Common myeloid progenitor, CD34-positive (primary cell): ENCODE data around the gene PLPP4.
A peak's percentile ranks its signal among the peaks of the same experiment; 100 is the strongest.

ENCODE experiments used
- CTCF ChIA-PET: fragments of 350-600 bp; sonication (Branson Sonifier 250); formaldehyde crosslinking; loops from one replicate; lab custom pipeline; 2021; ENCODE audit warnings: antibody characterized with exemption; lab: Charles Lee
- POLR2A ChIA-PET: fragments of 350-600 bp; sonication (Branson Sonifier 250); formaldehyde crosslinking; loops from one replicate; lab custom pipeline; 2021; ENCODE audit warnings: antibody characterized with exemption; lab: Charles Lee
- DNase-seq, 3 donors: peaks; one replicate each; pipeline versions ENCODE4 v3.0.0 to v3.0.0-alpha.2; 2013
- H3K27ac ChIP-seq, 2 experiments: 1 replicate in 1 of 2; 2 replicates in 1 of 2; pipeline ENCODE4 v1.7.0; 2013; ENCODE audit warnings: inconsistent platforms in 2 of 2, low read length in 2 of 2, mild to moderate bottlenecking in 2 of 2, low read depth in 1 of 2, moderate library complexity in 1 of 2; ENCODE audit not compliant: severe bottlenecking in 2 of 2, insufficient read depth in 1 of 2, poor library complexity in 1 of 2
- H3K27me3 ChIP-seq, 5 experiments: replicated peaks in 2 of 5; 1 replicate in 3 of 5; 2 replicates in 2 of 5; pipeline versions ENCODE4 v1.6.1 to v1.7.0; 2013; ENCODE audit warnings: low read length in 4 of 5, mild to moderate bottlenecking in 2 of 5, moderate library complexity in 2 of 5, inconsistent platforms in 1 of 5; ENCODE audit not compliant: insufficient read depth in 5 of 5, control insufficient read depth in 4 of 5
- H3K36me3 ChIP-seq, 4 experiments: 1 replicate in 2 of 4; 2 replicates in 2 of 4; pipeline versions ENCODE4 v1.6.1 to v1.7.0; 2013; ENCODE audit warnings: low read length in 3 of 4, control low read depth in 1 of 4, mild to moderate bottlenecking in 1 of 4; ENCODE audit not compliant: control insufficient read depth in 4 of 4, insufficient read depth in 4 of 4
- H3K4me1 ChIP-seq, 4 experiments: 1 replicate in 3 of 4; 2 replicates in 1 of 4; pipeline versions ENCODE4 v1.6.1 to v1.7.1; 2013; ENCODE audit warnings: low read length in 3 of 4, mild to moderate bottlenecking in 3 of 4, control low read depth in 1 of 4, inconsistent platforms in 1 of 4, moderate library complexity in 1 of 4; ENCODE audit not compliant: control insufficient read depth in 4 of 4, insufficient read depth in 4 of 4; ENCODE audit errors: control extremely low read depth in 1 of 4
- H3K4me3 ChIP-seq, 7 experiments: 1 replicate in 4 of 7; 2 replicates in 3 of 7; pipeline versions ENCODE4 v1.5.1 to v1.7.0; 2013; ENCODE audit warnings: mild to moderate bottlenecking in 7 of 7, low read length in 6 of 7, moderate library complexity in 6 of 7, inconsistent platforms in 2 of 7, low read depth in 2 of 7, control low read depth in 1 of 7; ENCODE audit not compliant: insufficient read depth in 4 of 7, control insufficient read depth in 1 of 7; ENCODE audit errors: extremely low read depth in 1 of 7
- H3K9me3 ChIP-seq, 5 experiments: 1 replicate in 4 of 5; 2 replicates in 1 of 5; pipeline versions ENCODE4 v1.6.1 to v1.7.1; 2013; ENCODE audit warnings: low read length in 4 of 5, mild to moderate bottlenecking in 2 of 5, inconsistent platforms in 1 of 5, low read depth in 1 of 5, moderate library complexity in 1 of 5; ENCODE audit not compliant: control insufficient read depth in 4 of 5, insufficient read depth in 2 of 5; ENCODE audit errors: control extremely low read depth in 1 of 5
- WGBS: methylation state at CpG from one replicate; pipeline ENCODE4 v1.1.5; 2013; ENCODE audit not compliant: insufficient coverage; 5-methylcytosine and 5-hydroxymethylcytosine counted together

PLPP4 gene

GRCh38 chr10:120422457-120422856 is 34.6 kb upstream of the PLPP4 start:
- Histone ChIP-seq H3K27ac (no peak overlapping the region), H3K9me3 (peaks cover 0 to 2% (median 0%) of the 10 kb centered on the region in 5 experiments), H3K4me3 (no peak overlapping the region), H3K36me3 (no peaks in the 10 kb centered on the region), H3K4me1 (no peaks in the 10 kb centered on the region), H3K27me3 (no peaks in the 10 kb centered on the region)
- ChIA-PET POLR2A (no interaction called here), CTCF (interaction anchor here (1.0 to 3.1 kb wide), 11 partner anchors 9 to 318 kb away, joined by 3 to 11 read pairs (median 5); no protein-coding TSS in a partner anchor)
- no peak for DNase-seq
- 97% methylated on average over 7 of the region's 7 CpGs for WGBS

- H3K4me3 ChIP-seq, result no peak overlapping the region
- ChIA-PET POLR2A (no interaction called here), CTCF (interaction anchor here (0.9 to 4.3 kb wide), 16 partner anchors 8 to 429 kb away, joined by 3 to 37 read pairs (median 5); no protein-coding TSS in a partner anchor)
- H3K9me3 ChIP-seq, result peaks cover 0 to 2% (median 0%) of the 10 kb centered on the region in 5 experiments
- H3K27ac ChIP-seq, result no peak overlapping the region
- H3K36me3 ChIP-seq, result no peaks in the 10 kb centered on the region
- no peaks in the 10 kb centered on the region for H3K4me1 ChIP-seq
- H3K27me3 ChIP-seq, result no peaks in the 10 kb centered on the region
- DNase-seq, result peak; percentile 58 to 71 (median 68)
- WGBS, result 61% methylated on average over 7 of the region's 8 CpGs
Observed at GRCh38 chr10:120423431-120424197, 33.4 kb upstream of the PLPP4 start.

GRCh38 chr10:120424198-120424464 is 32.9 kb upstream of the PLPP4 start:
- CTCF ChIA-PET, result interaction anchor here (0.8 to 4.3 kb wide), 14 partner anchors 9 to 429 kb away, joined by 3 to 37 read pairs (median 4); no protein-coding TSS in a partner anchor
- Histone ChIP-seq H3K4me3 (no peak overlapping the region), H3K9me3 (peaks cover 0 to 2% (median 0%) of the 10 kb centered on the region in 5 experiments), H3K27ac (no peak overlapping the region), H3K27me3 (no peaks in the 10 kb centered on the region), H3K36me3 (no peaks in the 10 kb centered on the region), H3K4me1 (no peaks in the 10 kb centered on the region)
- POLR2A ChIA-PET, result no interaction called here
- no peak for DNase-seq
- WGBS, result 80% methylated on average over 2 of the region's 4 CpGs

- DNase-seq, result no peak
Observed at GRCh38 chr10:120426306-120426705, 30.7 kb upstream of the PLPP4 start.

GRCh38 chr10:120428754-120429153 is 28.3 kb upstream of the PLPP4 start:
- Histone ChIP-seq H3K27me3 (no peaks in the 10 kb centered on the region), H3K4me3 (no peak overlapping the region), H3K9me3 (peaks cover 0 to 2% (median 0%) of the 10 kb centered on the region in 5 experiments), H3K27ac (no peak overlapping the region), H3K36me3 (no peaks in the 10 kb centered on the region), H3K4me1 (peaks cover 7 to 35% (median 32%) of the 10 kb centered on the region in 4 experiments)
- no peak for DNase-seq
- 96% methylated on average over 4 of the region's 5 CpGs for WGBS
- POLR2A ChIA-PET, result no interaction called here
- CTCF ChIA-PET, result no interaction called here

More at GRCh38 chr10:120426306-120426705, 30.7 kb upstream of the PLPP4 start:
- Histone ChIP-seq H3K4me1 (peaks cover 4 to 11% (median 10%) of the 10 kb centered on the region in 4 experiments), H3K27me3 (no peaks in the 10 kb centered on the region), H3K27ac (no peak overlapping the region), H3K36me3 (no peaks in the 10 kb centered on the region), H3K4me3 (no peak overlapping the region), H3K9me3 (peaks cover 0 to 2% (median 0%) of the 10 kb centered on the region in 5 experiments)
- 91% methylated on average over 3 of the region's 3 CpGs for WGBS
- CTCF ChIA-PET, result interaction anchor here (1.2 to 4.3 kb wide), 3 partner anchors 10 to 309 kb away, joined by 4 to 37 read pairs (median 5); no protein-coding TSS in a partner anchor
- POLR2A ChIA-PET, result no interaction called here

GRCh38 chr10:120429395-120429794 is 27.6 kb upstream of the PLPP4 start:
- no peaks in the 10 kb centered on the region for H3K36me3 ChIP-seq
- no peak overlapping the region for H3K4me3 ChIP-seq
- POLR2A ChIA-PET, result no interaction called here
- peaks cover 7 to 35% (median 32%) of the 10 kb centered on the region in 4 experiments for H3K4me1 ChIP-seq
- DNase-seq, result no peak
- H3K27ac ChIP-seq, result no peak overlapping the region
- no peaks in the 10 kb centered on the region for H3K27me3 ChIP-seq
- CTCF ChIA-PET, result interaction anchor here (1.0 kb wide), 1 partner anchor 306 kb away, joined by 3 read pairs; no protein-coding TSS in a partner anchor
- WGBS, result 97% methylated on average over 5 of the region's 5 CpGs
- H3K9me3 ChIP-seq, result peaks cover 0 to 2% (median 0%) of the 10 kb centered on the region in 5 experiments

GRCh38 chr10:120431251-120431651 is 25.8 kb upstream of the PLPP4 start:
- Histone ChIP-seq H3K27me3 (no peaks in the 10 kb centered on the region), H3K9me3 (no peaks in the 10 kb centered on the region), H3K36me3 (no peaks in the 10 kb centered on the region), H3K4me3 (peak overlapping the region in 1 of 7 experiments; percentile 10), H3K4me1 (peaks cover 7 to 35% (median 32%) of the 10 kb centered on the region in 4 experiments), H3K27ac (no peak overlapping the region)
- DNase-seq, result peak in 2 of 3 donors; percentile 69 to 79
- ChIA-PET POLR2A (no interaction called here), CTCF (interaction anchor here (0.9 kb wide), 1 partner anchor 8 kb away, joined by 6 read pairs; no protein-coding TSS in a partner anchor)
- WGBS, result 0% methylated on average over 2 of the region's 8 CpGs
